ENCODE results near the gene CELA2A. TPM values are rescaled to one million over a fixed set of nuclear protein-coding genes. Genes with fewer than 3 reads are reported as not detected.

The CELA2A gene
- total RNA-seq, 2 donors from 2014 or later: not detected

DNA sequence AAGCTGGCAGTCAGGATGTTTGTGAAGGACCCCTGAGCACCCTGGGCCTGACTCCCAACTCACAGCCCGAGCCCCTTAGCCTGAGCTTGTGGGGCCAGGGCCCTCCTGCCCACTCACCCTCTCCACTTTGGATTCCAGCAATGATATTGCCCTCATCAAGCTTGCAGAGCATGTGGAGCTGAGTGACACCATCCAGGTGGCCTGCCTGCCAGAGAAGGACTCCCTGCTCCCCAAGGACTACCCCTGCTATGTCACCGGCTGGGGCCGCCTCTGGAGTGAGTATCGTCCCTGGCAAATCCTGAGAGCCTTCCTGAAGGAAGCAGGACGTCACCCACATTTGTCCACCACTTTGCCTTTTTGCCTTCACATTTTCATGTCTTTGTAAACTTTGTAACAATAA is 13.3 kb upstream of the CELA2A start:
- Mint-ChIP-seq H3K4me1 (no peaks in the 10 kb centered on the region), H3K36me3 (ENCODE audit: low read depth) (no peaks in the 10 kb centered on the region), H3K4me3 (no peak overlapping the region), H3K27me3 (ENCODE audit: insufficient read depth) (no peaks in the 10 kb centered on the region), H3K27ac (no peak overlapping the region), H3K9me3 (no peaks in the 10 kb centered on the region)
- no peaks in the 10 kb centered on the region for H3K27me3 ChIP-seq (ENCODE audit: control insufficient read depth, insufficient read depth, low read length, poor library complexity, severe bottlenecking)
- WGBS, 2 experiments (ENCODE audit: insufficient coverage in 1 of 2, insufficient read length in 1 of 2): 76 to 86% methylated on average over 5 of the region's 5 CpGs
- H3K36me3 ChIP-seq (ENCODE audit: control insufficient read depth, insufficient read depth, low read length): no peaks in the 10 kb centered on the region
- H3K9me3 ChIP-seq (ENCODE audit: control insufficient read depth, low read length): no peaks in the 10 kb centered on the region
- TF ChIP-seq, protein P1, sequence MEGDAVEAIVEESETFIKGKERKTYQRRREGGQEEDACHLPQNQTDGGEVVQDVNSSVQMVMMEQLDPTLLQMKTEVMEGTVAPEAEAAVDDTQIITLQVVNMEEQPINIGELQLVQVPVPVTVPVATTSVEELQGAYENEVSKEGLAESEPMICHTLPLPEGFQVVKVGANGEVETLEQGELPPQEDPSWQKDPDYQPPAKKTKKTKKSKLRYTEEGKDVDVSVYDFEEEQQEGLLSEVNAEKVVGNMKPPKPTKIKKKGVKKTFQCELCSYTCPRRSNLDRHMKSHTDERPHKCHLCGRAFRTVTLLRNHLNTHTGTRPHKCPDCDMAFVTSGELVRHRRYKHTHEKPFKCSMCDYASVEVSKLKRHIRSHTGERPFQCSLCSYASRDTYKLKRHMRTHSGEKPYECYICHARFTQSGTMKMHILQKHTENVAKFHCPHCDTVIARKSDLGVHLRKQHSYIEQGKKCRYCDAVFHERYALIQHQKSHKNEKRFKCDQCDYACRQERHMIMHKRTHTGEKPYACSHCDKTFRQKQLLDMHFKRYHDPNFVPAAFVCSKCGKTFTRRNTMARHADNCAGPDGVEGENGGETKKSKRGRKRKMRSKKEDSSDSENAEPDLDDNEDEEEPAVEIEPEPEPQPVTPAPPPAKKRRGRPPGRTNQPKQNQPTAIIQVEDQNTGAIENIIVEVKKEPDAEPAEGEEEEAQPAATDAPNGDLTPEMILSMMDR (conservative IDR thresholded peaks at IDR 0.05): no peak
- no peak for DNase-seq
- no peak overlapping the region for H3K4me3 ChIP-seq (ENCODE audit: low read length)
- no peaks in the 10 kb centered on the region for H3K4me1 ChIP-seq (ENCODE audit: control insufficient read depth, insufficient read depth, low read length)
- no peak overlapping the region for H3K9ac ChIP-seq (ENCODE audit: extremely low read depth, low read length, poor library complexity, severe bottlenecking)
- no peak overlapping the region for H3K27ac ChIP-seq (ENCODE audit: low read depth, low read length)

DNA sequence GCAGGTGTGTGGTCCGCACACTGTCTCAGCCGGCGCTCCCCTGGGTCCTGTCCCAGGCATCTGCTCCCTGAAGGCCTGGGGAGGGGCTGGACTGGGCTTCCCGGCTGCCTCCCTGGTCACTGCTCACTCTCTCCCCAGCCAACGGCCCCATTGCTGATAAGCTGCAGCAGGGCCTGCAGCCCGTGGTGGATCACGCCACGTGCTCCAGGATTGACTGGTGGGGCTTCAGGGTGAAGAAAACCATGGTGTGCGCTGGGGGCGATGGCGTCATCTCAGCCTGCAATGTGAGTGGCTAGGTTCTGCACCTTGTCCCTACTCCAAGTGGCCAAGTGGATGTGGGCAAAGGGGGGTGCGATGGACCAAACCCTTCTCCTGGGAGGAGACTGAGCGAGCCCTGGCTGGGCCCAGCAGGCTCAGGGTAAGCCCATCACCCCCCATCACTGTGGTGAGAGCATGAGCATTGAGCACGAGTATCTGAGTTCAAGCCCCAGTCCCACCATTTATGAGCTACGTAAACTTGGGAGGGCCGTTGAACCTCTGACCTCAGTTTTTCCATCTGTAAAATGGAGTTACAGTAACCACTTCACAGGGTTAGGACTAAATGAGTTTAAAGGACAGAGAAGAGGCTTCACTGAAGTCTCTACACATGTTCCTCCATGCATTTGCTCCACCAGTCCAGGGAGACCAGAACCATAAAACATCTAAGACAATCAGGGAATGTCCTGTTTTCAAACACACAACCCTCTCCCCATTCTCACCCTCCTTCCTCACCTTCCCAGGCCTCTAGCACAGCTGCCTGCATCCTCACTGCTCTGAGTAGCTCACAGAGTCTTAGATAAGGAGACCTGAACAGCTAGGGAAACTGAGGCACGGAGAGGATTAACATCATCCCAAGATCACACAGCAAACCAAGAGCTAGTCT is 11.8 kb upstream of the CELA2A start:
- Mint-ChIP-seq H3K27ac (no peak overlapping the region), H3K4me1 (no peaks in the 10 kb centered on the region), H3K27me3 (ENCODE audit: insufficient read depth) (no peaks in the 10 kb centered on the region), H3K36me3 (ENCODE audit: low read depth) (no peaks in the 10 kb centered on the region), H3K4me3 (no peak overlapping the region), H3K9me3 (no peaks in the 10 kb centered on the region)
- Histone ChIP-seq H3K9me3 (ENCODE audit: control insufficient read depth, low read length) (no peaks in the 10 kb centered on the region), H3K9ac (ENCODE audit: extremely low read depth, low read length, poor library complexity, severe bottlenecking) (no peak overlapping the region), H3K27me3 (ENCODE audit: control insufficient read depth, insufficient read depth, low read length, poor library complexity, severe bottlenecking) (no peaks in the 10 kb centered on the region), H3K4me3 (ENCODE audit: low read length) (no peak overlapping the region), H3K27ac (ENCODE audit: low read depth, low read length) (no peak overlapping the region), H3K36me3 (ENCODE audit: control insufficient read depth, insufficient read depth, low read length) (no peaks in the 10 kb centered on the region), H3K4me1 (ENCODE audit: control insufficient read depth, insufficient read depth, low read length) (no peaks in the 10 kb centered on the region)
- WGBS, 2 experiments (ENCODE audit: insufficient coverage in 1 of 2, insufficient read length in 1 of 2): 95 to 96% methylated on average over 12 to 17 of the region's 17 CpGs
- TF ChIP-seq, protein P1 (conservative IDR thresholded peaks at IDR 0.05): no peak
- DNase-seq: no peak

DNA sequence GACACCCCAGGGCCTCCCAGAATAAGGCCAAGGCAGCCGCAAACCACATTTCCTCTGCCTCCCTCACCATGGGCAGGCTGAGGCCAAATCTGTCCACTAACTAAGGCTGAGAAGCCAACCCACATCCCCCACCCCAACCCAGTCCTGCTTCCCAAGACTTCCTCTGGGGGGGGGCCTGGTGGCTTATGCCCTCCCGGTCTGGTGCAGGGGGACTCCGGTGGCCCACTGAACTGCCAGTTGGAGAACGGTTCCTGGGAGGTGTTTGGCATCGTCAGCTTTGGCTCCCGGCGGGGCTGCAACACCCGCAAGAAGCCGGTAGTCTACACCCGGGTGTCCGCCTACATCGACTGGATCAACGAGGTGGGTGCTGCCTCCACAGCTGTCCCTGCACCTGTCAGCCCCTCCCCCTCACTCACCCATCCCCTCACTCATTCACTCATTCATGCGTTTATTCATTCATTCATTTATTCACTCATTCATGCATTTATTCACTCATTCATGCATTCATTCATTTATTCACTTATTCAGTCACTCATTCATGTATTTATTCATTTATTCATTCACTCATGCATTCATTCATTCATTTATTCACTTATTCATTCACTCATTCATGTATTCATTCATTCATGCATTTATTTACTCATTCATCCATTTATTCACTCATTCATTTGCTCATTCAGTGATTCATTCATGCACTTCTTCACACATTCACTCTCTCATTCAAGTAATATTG is 11.0 kb upstream of the CELA2A start:
- no peak overlapping the region for H3K4me3 ChIP-seq (ENCODE audit: low read length)
- no peaks in the 10 kb centered on the region for H3K9me3 Mint-ChIP-seq
- H3K27ac ChIP-seq (ENCODE audit: low read depth, low read length): no peak overlapping the region
- no peaks in the 10 kb centered on the region for H3K27me3 Mint-ChIP-seq (ENCODE audit: insufficient read depth)
- TF ChIP-seq, protein P1 (conservative IDR thresholded peaks at IDR 0.05): no peak
- DNase-seq: no peak
- H3K9me3 ChIP-seq (ENCODE audit: control insufficient read depth, low read length): no peaks in the 10 kb centered on the region
- H3K4me1 ChIP-seq (ENCODE audit: control insufficient read depth, insufficient read depth, low read length): no peaks in the 10 kb centered on the region
- H3K27me3 ChIP-seq (ENCODE audit: control insufficient read depth, insufficient read depth, low read length, poor library complexity, severe bottlenecking): no peaks in the 10 kb centered on the region
- H3K36me3 Mint-ChIP-seq (ENCODE audit: low read depth): no peaks in the 10 kb centered on the region
- H3K4me3 Mint-ChIP-seq: no peak overlapping the region
- WGBS, 2 experiments (ENCODE audit: insufficient coverage in 1 of 2, insufficient read length in 1 of 2): 92 to 94% methylated on average over 5 to 14 of the region's 14 CpGs
- H3K36me3 ChIP-seq (ENCODE audit: control insufficient read depth, insufficient read depth, low read length): no peaks in the 10 kb centered on the region
- no peak overlapping the region for H3K9ac ChIP-seq (ENCODE audit: extremely low read depth, low read length, poor library complexity, severe bottlenecking)
- H3K27ac Mint-ChIP-seq: no peak overlapping the region
- H3K4me1 Mint-ChIP-seq: no peaks in the 10 kb centered on the region

Data from endodermal cell (in vitro differentiated cells).